Activated CD4-positive, CD25-positive, alpha-beta regulatory T cell treated with anti-CD3 and anti-CD28 coated beads, Interleukin-2, amount 50 U/mL, for 72 hours (primary cell): Measurements from ENCODE around the gene SLC24A3.

Experiments used
- DNase-seq: peaks from one replicate; pipeline ENCODE4 v3.0.0; 2021

SLC24A3 gene

DNA sequence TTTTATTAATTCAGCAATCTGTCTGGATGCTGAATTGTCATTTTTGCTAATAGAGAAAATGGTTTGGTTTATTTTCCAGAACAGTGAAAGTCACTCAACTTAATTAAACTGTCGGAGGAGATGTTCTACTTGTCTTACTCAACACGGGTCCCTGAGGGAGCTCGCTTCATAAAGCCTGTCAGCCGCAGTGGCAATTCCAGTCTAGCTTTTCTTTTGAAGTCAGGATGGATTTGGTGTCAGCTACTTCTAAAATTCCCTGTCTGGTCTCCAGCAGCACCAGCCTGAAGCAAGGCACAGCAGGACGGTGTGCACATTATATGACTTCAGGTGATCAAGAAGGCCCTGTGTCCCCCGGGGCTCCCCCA is 261.5 kb downstream of the SLC24A3 start:
- no peak for DNase-seq

DNA sequence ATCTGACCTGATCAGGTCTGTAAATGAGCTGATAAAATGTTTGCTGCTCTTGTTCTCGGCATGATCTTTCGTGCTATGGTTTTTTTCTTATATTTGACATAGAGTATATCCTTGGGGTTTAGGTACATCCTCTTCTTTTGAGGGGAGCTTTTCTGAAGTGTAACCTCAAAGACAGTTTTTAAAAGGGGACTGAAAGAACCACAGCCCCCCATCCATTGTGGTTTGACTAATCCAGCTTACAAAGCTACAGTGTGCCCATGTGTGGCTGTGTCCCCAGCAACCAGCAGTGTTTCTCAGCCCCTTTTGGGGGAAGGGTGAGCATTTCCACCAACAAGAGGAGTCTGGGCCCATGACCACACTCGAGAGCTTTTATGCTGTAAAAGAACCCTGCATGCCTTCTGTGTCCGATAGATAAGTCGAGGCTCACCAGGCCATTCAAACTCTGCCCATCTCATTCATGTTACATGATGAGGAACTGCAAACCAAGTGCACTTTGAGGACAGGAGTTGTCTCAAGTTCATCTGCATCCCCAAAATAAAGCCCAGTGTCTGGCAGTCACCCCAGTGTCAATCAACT is 266.0 kb downstream of the SLC24A3 start:
- DNase-seq, result no peak

- DNase-seq, result no peak
Measured at GRCh38 chr20:19482726-19483125, 270.3 kb downstream of the SLC24A3 start.

DNA sequence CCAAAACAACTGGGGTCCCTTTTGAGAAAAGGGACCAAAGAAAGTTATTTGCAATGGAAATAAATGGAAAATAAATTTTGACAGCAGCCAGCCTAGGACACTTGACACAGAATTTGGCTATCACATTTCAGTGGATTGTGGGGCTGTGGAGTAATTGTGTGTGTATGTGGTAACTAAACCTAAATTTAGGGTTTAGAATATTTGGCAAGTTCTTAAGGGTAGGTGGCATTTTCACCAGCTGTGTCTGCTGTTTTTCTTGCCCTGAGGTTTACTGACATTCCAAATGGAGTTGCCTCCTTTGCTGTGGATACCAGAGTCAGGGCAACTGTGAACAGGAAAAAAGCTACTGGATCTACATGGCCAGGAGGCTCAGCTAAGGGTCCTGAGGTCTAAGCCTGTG is 270.9 kb downstream of the SLC24A3 start:
- DNase-seq, result no peak

DNA sequence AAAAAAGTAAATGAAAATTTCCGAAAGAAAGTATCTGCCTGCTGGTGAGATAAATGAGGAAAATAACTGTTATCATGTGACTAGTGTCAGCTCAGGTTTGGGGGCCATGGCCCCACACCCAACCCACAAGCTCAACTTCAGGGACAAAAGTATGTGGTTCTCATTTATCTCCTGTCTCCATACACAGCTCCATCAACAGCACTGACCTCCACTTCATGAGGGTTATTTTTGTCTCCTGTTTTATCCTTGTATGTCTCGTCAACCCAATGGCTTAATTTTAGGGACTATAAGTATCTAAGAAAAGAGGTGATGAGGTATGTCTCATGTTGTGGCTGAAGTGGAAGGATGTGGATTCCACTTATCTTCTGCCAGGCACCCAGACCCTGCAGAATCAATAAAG is 274.0 kb downstream of the SLC24A3 start:
- DNase-seq, result no peak

GRCh38 chr20:19487420-19487819 is 275.0 kb downstream of the SLC24A3 start:
- no peak for DNase-seq

DNA sequence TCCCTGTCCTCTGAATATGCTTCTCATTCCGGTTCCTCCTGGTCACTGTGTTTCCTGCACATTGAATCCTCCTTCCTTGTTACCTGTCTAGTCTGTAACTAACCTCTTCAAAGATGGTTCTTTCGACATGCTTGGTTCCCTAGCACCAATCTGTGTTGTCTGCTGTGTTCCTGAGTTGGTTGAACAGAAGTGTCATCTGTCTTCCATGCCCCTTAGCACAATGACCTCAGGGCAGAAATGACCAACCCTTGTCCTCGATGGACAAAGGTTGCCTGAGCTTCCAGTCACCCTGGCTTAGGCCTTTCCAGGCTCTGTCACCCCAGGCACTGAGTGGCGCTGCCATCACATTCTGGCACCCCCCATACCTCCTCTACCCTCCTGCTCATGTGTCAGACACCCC is 278.8 kb downstream of the SLC24A3 start:
- DNase-seq, result no peak

GRCh38 chr20:19492116-19492515 is 279.7 kb downstream of the SLC24A3 start:
- no peak for DNase-seq

- no peak for DNase-seq
Measured at GRCh38 chr20:19492687-19493336, 280.4 kb downstream of the SLC24A3 start.

GRCh38 chr20:19493794-19494495 is 281.5 kb downstream of the SLC24A3 start:
- DNase-seq, result no peak

DNA sequence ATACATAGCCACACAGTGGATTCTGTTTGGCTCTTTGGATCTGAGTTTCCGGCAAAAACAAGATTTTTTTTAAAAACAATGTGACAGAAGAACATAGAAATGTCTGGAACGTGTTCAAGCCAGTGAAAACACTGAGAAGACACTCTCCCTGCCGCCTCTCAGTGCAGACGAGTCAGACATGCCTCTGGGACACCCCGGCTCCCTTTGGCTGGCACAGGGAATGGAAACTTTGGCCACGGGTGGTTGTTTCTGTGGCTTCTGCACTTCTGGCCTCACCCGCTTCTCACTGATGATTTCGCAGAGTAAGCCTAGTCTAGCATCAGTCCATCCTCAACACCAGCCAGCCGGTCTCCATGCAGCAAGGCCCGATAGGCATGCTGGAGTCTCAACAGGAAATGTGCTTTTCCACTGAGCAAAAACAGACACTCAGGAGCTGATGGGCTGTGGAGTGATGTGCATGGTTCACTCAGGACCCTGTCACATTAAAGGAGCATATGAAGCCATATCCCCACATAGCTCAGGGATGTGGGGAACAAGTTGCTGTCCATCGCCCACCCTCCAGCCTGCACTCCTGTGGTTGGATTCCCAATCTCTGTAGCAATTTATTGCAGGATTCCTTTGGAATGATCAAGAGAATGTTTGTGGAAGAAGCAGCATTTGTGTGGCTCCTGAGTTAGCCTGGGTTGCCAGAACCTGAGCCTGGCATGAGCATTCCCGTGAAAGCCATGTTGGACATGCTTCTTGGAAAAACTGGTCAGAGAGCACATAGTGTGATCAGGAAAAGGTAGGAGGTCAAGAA is 283.7 kb downstream of the SLC24A3 start:
- no peak for DNase-seq

GRCh38 chr20:19497064-19497463 is 284.6 kb downstream of the SLC24A3 start:
- no peak for DNase-seq

- DNase-seq, result no peak
Measured at GRCh38 chr20:19498756-19499155, 286.3 kb downstream of the SLC24A3 start.

GRCh38 chr20:19501476-19502115 is 289.2 kb downstream of the SLC24A3 start:
- no peak for DNase-seq

DNA sequence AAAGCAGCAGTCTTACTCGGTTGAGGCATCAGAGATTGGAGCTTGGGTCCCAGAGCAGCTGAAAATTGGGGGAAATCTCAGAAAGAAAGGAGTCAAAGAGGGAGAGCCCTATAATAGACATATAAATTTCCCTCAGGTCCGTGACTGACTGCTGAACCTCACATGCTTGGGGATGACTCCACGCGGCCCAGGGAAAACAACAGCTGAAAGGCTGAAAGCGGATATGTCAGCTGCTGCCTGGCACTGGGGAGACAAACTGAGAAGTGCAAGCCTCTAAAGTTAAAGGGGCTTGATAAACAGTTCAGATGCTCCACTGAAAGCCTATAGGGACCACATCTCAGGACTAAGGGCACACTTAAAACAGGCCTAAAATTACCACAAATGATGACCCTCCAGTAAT is 289.7 kb downstream of the SLC24A3 start:
- no peak for DNase-seq

GRCh38 chr20:19504251-19504650 is 291.8 kb downstream of the SLC24A3 start:
- no peak for DNase-seq

DNA sequence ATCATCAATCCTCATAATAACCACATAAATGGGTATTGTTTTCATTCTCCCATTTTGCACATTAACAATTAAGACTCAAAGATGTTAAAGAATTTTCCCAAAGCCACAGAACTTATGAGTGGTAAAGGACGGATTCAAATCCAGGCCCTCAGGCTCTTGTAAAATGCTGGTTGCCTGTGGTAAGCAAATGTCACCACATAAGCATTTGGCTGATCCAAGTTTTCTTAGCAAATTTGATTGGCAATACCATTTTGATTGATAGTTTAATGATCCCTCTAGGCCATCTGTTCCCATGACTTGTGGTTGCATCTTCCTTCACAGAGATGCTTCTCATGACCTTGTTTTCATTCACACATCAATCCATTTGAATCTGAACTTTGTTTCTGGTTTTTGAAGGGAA is 293.6 kb downstream of the SLC24A3 start:
- no peak for DNase-seq

GRCh38 chr20:19508449-19508848 is 296.0 kb downstream of the SLC24A3 start:
- DNase-seq, result no peak

DNA sequence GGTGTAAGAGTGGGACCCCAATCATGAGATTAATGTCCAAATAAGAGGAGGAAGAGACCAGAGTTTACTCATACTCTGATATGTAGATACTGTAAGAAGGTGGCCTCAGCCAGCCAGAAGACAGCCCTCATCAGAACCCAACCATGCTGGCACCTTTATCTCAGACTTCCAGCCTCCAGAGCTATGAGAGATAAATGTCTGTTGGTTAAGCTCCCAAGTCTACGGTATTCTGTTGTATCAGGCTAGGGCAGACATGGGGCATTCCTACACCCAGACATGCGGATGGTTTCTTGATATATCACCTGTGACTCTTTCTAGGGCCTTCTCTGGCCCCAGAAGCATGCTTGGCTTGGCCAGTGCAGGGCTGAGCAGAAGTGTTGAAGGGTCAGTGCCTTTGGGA is 298.2 kb downstream of the SLC24A3 start:
- DNase-seq, result no peak

DNA sequence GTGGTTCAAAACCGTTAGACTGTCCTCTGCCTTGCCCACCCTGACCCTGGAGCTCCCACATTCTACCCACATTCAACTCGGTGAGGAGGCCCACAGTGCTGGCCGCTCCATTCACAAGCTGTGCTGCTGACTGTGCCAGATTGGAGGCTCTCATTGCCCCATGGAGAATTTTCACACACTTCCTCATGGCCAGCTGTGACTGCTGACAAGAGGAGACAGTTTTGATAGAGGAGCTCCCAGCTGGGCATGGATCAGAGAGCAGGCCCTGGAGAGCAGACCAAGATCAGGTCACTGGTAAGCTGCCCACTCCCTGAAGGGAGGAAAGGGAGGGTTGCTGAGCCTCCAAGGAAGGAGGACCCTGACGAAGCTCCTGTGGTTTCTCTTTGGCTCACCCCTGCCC is 299.5 kb downstream of the SLC24A3 start:
- no peak for DNase-seq

DNA sequence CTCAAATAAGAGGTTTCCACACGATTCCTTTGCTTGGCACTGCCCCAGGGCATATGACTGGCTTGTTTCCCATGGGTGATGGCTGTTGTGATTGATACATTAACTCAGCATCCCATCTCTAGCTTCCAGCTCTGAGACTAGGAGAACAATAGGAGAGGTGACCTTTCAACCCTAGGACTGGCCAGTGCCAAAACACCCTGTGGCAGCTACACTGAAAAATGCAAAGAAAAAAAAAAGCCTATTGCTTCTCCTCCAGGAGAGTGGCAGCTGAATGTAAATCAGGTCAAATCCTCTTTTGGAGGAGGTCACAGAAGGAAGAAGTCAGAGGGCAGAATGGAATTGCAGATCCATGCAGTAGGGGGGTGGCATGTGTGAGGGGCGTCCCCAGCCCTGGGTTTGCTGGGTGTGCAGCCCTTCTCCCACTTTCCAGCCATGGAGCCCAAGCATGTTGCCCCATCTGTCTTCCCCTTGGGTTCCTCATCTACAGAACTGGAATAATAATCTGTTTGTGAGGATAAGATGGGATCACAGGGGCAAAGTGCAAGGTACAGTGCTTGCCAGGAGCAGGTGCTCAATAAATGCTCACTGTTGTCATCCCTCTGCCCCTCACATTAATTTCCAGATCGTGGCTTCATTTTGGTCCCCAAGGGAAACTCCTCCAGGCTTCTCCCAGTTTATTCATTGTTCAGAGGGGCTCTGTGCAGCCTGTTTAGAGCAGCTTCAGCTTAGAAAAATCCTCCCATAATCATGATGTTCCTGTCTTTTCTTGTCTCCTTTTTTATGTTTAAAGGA is 300.6 kb downstream of the SLC24A3 start:
- no peak for DNase-seq

GRCh38 chr20:19515074-19515473 is 302.6 kb downstream of the SLC24A3 start:
- no peak for DNase-seq
